Progenitor cell of endocrine pancreas (in vitro differentiated cells): Measurements from ENCODE around the gene THADA. TPM values are rescaled to one million over a fixed set of nuclear protein-coding genes. Genes with fewer than 3 reads are reported as not detected.

Experiments
- DNase-seq: peaks from one replicate; pipeline ENCODE4 v3.0.0; 2021; ENCODE audit warnings: low spot score; ENCODE audit not compliant: unreplicated experiment
- H3K27ac Mint-ChIP-seq: 2 replicates; pipeline ENCODE4 v1.8.0; 2021; ENCODE audit warnings: mild to moderate bottlenecking, moderate library complexity, mixed read lengths
- H3K27me3 Mint-ChIP-seq: 2 replicates; pipeline ENCODE4 v1.8.0; 2021; ENCODE audit warnings: mixed read lengths
- H3K36me3 Mint-ChIP-seq: 2 replicates; pipeline ENCODE4 v1.8.0; 2022; ENCODE audit warnings: mixed read lengths; ENCODE audit not compliant: insufficient read depth
- H3K4me1 Mint-ChIP-seq: 2 replicates; pipeline ENCODE4 v1.8.0; 2021; ENCODE audit warnings: low read depth, mixed read lengths
- H3K4me3 Mint-ChIP-seq: 2 replicates; pipeline ENCODE4 v1.8.0; 2021; ENCODE audit warnings: low read depth, mild to moderate bottlenecking, moderate library complexity, mixed read lengths
- H3K9me3 Mint-ChIP-seq: 2 replicates; pipeline ENCODE4 v1.8.0; 2021; ENCODE audit warnings: low read depth, mixed read lengths
- total RNA-seq: library from RNA; stranded (reverse); gene quantifications from 2 replicates; pipeline ENCODE4 v1.2.1, GENCODE V29; 2021
- TF ChIP-seq, protein P1 (sequence below): fragments of 200-600 bp; sonication (generic); IDR thresholded peaks from one replicate; pipeline ENCODE4 v1.5.0; 2021; ENCODE audit warnings: antibody characterized with exemption, mild to moderate bottlenecking; ENCODE audit not compliant: unreplicated experiment

Gene THADA
- total RNA-seq, 1 donor from 2014 or later: 39.4 TPM

DNA sequence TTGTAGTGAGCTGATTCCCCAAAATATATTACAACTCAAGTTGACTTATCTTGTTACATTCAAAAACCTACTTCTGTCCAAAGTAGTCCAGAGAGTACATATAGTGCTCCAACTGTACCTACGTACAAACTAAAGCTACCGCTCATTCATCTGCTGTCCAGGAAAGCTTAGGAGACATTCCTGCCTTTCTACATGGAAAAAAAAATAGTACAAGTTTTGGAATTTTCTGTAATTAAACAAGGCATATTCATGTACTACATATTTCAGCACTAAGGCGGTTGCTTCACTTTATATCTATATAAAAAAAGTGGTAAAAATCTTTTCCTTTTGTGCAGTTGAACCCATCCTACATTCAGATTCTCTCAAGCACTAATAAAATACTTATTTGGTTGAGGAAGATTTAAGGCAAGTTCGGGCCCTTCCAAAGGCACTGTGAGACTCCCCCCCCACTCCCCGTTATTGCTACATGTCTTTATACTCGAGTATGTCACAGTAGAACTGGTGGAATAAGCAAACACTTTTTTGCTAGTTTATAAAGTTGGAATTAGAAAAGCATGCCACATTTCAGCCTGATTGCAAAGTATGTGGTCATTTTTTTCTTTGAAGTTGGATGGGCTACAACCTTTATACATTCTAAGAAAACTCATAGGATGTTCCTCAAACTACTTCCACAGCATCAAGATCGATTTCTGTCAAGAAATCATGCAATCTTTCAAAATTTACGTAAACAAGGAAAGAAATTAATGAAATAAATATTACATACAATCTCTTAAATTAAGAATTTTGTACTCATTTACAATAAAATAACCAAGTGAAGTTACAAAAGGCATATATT, 373.1 kb downstream of the THADA start:
- peak overlapping the region; percentile 77 for H3K4me3 Mint-ChIP-seq
- H3K9me3 Mint-ChIP-seq: no peaks in the 10 kb centered on the region
- peaks cover 50% of the 10 kb centered on the region for H3K4me1 Mint-ChIP-seq

DNA sequence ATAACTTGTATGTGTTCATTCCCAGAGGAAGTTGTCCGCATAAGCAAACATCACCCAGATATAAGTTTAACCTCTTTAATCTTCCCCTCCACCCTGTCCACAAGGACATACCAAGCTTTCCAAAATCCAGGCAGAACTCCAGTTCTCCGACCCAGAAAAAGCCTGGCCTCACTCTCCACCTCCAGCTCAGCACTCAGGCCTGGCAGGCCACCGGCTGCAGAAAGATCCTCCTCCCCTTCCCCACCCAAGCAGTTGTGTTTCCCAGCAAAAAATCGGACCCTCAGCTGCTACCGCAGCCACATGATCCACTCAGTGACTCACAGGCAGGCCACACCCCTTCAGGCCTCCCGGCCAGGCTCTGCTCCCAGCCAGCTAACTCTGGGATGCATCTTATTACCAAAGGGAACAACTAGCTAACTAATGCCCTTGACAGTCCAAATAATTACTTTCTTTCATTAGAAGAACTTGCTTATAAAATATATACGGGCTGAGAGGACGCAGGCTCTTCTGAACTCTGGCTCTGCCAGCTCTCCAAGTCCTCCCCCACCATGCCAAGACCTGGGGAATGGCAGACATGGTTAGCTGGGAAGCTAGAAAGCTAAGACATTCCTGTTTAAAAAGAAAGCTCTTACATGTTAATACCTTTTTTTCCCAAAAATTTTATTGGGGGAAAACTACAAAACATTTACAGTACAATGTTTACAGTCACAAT, 373.9 kb downstream of the THADA start:
- Mint-ChIP-seq H3K9me3 (no peaks in the 10 kb centered on the region), H3K36me3 (peaks cover 20% of the 10 kb centered on the region), H3K27ac (peak overlapping the region; percentile 97), H3K4me1 (peaks cover 53% of the 10 kb centered on the region), H3K27me3 (no peaks in the 10 kb centered on the region), H3K4me3 (peak overlapping the region; percentile 77)
- TF ChIP-seq, protein P1, sequence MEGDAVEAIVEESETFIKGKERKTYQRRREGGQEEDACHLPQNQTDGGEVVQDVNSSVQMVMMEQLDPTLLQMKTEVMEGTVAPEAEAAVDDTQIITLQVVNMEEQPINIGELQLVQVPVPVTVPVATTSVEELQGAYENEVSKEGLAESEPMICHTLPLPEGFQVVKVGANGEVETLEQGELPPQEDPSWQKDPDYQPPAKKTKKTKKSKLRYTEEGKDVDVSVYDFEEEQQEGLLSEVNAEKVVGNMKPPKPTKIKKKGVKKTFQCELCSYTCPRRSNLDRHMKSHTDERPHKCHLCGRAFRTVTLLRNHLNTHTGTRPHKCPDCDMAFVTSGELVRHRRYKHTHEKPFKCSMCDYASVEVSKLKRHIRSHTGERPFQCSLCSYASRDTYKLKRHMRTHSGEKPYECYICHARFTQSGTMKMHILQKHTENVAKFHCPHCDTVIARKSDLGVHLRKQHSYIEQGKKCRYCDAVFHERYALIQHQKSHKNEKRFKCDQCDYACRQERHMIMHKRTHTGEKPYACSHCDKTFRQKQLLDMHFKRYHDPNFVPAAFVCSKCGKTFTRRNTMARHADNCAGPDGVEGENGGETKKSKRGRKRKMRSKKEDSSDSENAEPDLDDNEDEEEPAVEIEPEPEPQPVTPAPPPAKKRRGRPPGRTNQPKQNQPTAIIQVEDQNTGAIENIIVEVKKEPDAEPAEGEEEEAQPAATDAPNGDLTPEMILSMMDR: no peak
- DNase-seq: peak; percentile 48

More for the DNA sequence above, 373.1 kb downstream of the THADA start:
- Mint-ChIP-seq H3K27me3 (no peaks in the 10 kb centered on the region), H3K36me3 (peaks cover 20% of the 10 kb centered on the region), H3K27ac (peak overlapping the region; percentile 97)
- TF ChIP-seq, protein P1: no peak
- DNase-seq: no peak

DNA sequence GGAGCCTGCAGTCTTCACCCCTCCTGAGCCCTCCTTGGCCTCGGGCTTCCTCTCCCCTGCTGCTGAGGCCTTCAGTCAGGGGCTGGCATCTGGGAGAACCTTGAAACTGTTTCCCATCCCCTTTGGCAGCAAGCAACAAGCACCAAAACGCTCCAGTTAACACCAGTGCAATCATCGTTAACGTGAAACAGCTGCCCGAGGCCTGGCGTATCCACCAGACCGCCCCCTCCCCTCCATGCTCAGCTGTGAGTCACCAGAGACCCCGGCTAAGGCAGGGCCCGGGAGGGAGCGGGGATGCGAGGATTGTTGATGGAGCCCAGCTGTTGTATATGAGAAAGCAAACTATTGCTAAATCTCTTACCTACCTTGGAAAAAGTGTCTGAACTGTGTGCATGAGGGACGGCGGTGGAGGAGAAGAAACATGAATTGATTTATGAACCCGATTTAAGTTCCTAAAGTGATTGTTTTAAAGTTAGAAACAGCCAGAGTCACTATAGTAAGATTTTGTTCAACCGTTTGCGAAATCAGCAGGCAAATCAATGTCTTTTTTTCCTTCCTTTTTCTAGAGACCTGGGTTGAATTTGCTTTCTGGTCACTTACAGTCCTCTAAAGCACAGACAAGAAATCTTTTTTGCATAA, 374.6 kb downstream of the THADA start:
- Mint-ChIP-seq H3K36me3 (peaks cover 20% of the 10 kb centered on the region), H3K9me3 (no peaks in the 10 kb centered on the region), H3K27ac (peak overlapping the region; percentile 97), H3K27me3 (no peaks in the 10 kb centered on the region), H3K4me1 (peaks cover 53% of the 10 kb centered on the region), H3K4me3 (peak overlapping the region; percentile 77)
- TF ChIP-seq, protein P1: no peak
- peak; percentile 36 for DNase-seq

DNA sequence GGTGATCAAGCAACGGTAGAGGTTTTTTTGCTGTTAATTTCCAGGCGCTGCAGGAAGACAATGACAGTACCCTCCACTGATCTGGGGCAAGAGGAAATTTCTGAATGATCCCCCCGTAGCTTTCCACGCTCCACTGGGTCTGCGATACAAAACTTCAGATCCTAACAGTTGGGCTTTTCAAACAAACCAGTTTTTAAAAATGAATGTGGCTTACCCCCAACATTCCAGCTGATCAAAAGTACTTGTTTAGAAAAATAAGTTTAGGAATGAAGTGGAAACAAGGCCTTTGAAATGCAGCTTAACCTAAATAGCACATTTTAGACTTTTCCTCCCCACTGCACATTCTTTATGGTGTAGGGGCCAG, 375.1 kb downstream of the THADA start:
- peaks cover 20% of the 10 kb centered on the region for H3K36me3 Mint-ChIP-seq
- peak overlapping the region; percentile 97 for H3K27ac Mint-ChIP-seq
- DNase-seq: no peak
- H3K27me3 Mint-ChIP-seq: no peaks in the 10 kb centered on the region
- no peaks in the 10 kb centered on the region for H3K9me3 Mint-ChIP-seq
- H3K4me1 Mint-ChIP-seq: peaks cover 53% of the 10 kb centered on the region
- TF ChIP-seq, protein P1: no peak
- H3K4me3 Mint-ChIP-seq: peak overlapping the region; percentile 77

DNA sequence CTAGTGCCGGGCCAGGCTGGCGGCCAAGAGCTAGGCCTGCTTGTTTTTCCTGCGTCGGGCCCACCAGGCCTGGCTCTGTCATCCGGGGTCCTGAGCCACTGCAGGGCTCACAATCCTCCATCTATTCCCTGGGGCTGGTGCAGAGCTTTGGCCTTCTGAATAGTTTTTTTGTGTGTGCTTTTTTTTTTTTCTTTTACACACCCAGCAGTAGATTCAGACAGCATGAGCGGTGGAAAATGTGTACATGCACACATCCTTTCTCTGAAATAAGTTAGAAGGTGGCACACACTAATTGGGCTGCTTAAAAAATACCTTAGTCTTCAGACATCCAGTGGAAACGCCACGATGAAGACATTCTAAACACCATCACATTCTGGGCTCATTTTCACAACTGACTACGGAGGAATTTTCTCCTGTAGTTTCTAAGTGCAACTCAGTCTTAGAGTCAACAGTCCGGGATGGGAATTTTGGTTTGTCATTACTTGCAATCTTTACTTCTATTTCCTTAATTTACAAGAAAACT, 375.5 kb downstream of the THADA start:
- H3K9me3 Mint-ChIP-seq: no peaks in the 10 kb centered on the region
- H3K27ac Mint-ChIP-seq: peak overlapping the region; percentile 97
- H3K4me3 Mint-ChIP-seq: peak overlapping the region; percentile 77
- TF ChIP-seq, protein P1: no peak
- H3K4me1 Mint-ChIP-seq: peaks cover 53% of the 10 kb centered on the region
- peaks cover 18% of the 10 kb centered on the region for H3K36me3 Mint-ChIP-seq
- no peak for DNase-seq
- H3K27me3 Mint-ChIP-seq: no peaks in the 10 kb centered on the region
